Keratinocyte (primary cell): ENCODE measurements around the gene AKAP8L. TPM values are rescaled to one million over a fixed set of nuclear protein-coding genes. Genes with fewer than 3 reads are reported as not detected.

Source experiments
- DNase-seq: peaks from one replicate; pipeline ENCODE4 v3.0.0-alpha.2; 2011; ENCODE audit warnings: low read depth, missing footprints, low spot score
- FAIRE-seq: peaks from 2 replicates; lab custom pipeline; 2011; peaks lifted over from hg19 to GRCh38; lab: Jason Lieb, UNC
- H2AFZ ChIP-seq: 2 replicates; pipeline ENCODE4 v1.6.0; 2012; ENCODE audit warnings: low read length, control low read depth, inconsistent platforms; ENCODE audit not compliant: control insufficient read depth
- H3K27ac ChIP-seq: 2 replicates; pipeline ENCODE4 v1.5.1; 2011; ENCODE audit warnings: low read length; ENCODE audit not compliant: control insufficient read depth, insufficient read depth
- H3K27me3 ChIP-seq: 3 replicates; pipeline ENCODE4 v1.6.0; 2011; ENCODE audit warnings: low read length; ENCODE audit not compliant: control insufficient read depth, insufficient read depth; ENCODE audit errors: extremely low read depth
- H3K36me3 ChIP-seq, 2 experiments: 2 replicates in 1 of 2; 3 replicates in 1 of 2; pipeline ENCODE4 v1.5.1; 2011; ENCODE audit warnings: low read length in 2 of 2, mild to moderate bottlenecking in 1 of 2; ENCODE audit not compliant: control insufficient read depth in 2 of 2, insufficient read depth in 2 of 2; ENCODE audit errors: extremely low read depth in 1 of 2
- H3K4me1 ChIP-seq: 3 replicates; pipeline ENCODE4 v1.5.1; 2011; ENCODE audit warnings: low read length; ENCODE audit not compliant: control insufficient read depth, insufficient read depth; ENCODE audit errors: extremely low read depth
- H3K4me2 ChIP-seq: 3 replicates; pipeline ENCODE4 v1.6.0; 2011; ENCODE audit warnings: low read depth, low read length; ENCODE audit not compliant: control insufficient read depth, insufficient read depth; ENCODE audit errors: extremely low read depth
- H3K4me3 ChIP-seq, 3 experiments: fragments of 200-600 bp in 1 of 3; sonication (generic) in 1 of 3; 2 replicates in 2 of 3; 3 replicates in 1 of 3; pipeline ENCODE4 v1.5.1; 2011 to 2016; ENCODE audit warnings: low read length in 3 of 3, mild to moderate bottlenecking in 3 of 3, control low read depth in 2 of 3, inconsistent platforms in 1 of 3, low read depth in 1 of 3, mixed read lengths in 1 of 3, mixed run types in 1 of 3, moderate library complexity in 1 of 3; ENCODE audit not compliant: control insufficient read depth in 2 of 3, insufficient read depth in 2 of 3; ENCODE audit errors: extremely low read depth in 1 of 3
- H3K79me2 ChIP-seq: 2 replicates; pipeline ENCODE4 v1.6.0; 2012; ENCODE audit warnings: low read length; ENCODE audit not compliant: control insufficient read depth, insufficient read depth
- H3K9ac ChIP-seq: 3 replicates; pipeline ENCODE4 v1.6.0; 2011; ENCODE audit warnings: low read length; ENCODE audit not compliant: control insufficient read depth, insufficient read depth; ENCODE audit errors: extremely low read depth
- H3K9me1 ChIP-seq: 3 replicates; pipeline ENCODE4 v1.6.0; 2011; ENCODE audit warnings: low read length; ENCODE audit not compliant: control insufficient read depth, insufficient read depth; ENCODE audit errors: extremely low read depth
- H3K9me3 ChIP-seq: 2 replicates; pipeline ENCODE4 v1.5.1; 2012; ENCODE audit warnings: low read depth, low read length; ENCODE audit not compliant: control insufficient read depth
- H4K20me1 ChIP-seq: 3 replicates; pipeline ENCODE4 v1.6.0; 2011; ENCODE audit warnings: low read length; ENCODE audit not compliant: control insufficient read depth, insufficient read depth; ENCODE audit errors: extremely low read depth
- CTCF ChIP-seq, 3 experiments: IDR thresholded peaks in 1 of 3; conservative IDR thresholded peaks in 1 of 3; optimal IDR thresholded peaks in 1 of 3; 2 replicates in 2 of 3; 3 replicates in 1 of 3; pipeline versions ENCODE3 to v1.5.1; 2011; ENCODE audit warnings: low read length in 3 of 3, mild to moderate bottlenecking in 3 of 3, moderate library complexity in 2 of 3, control low read depth in 1 of 3, inconsistent platforms in 1 of 3; ENCODE audit not compliant: insufficient read depth in 2 of 3; ENCODE audit errors: extremely low read depth in 1 of 3
- EZH2 ChIP-seq: IDR thresholded peaks from one replicate; pipeline ENCODE4 v1.6.1; 2012; ENCODE audit warnings: inconsistent platforms, mild to moderate bottlenecking, low read length, moderate library complexity
- dilution Hi-C: fragments of 300-500 bp; cut with MboI; formaldehyde crosslinking; loops from one replicate; pipeline ENCODE4 v1.7.0; 2020; ENCODE audit warnings: low sequenced_read_pairs; ENCODE audit not compliant: extremely low pct_ligation_motif_present
- polyA plus RNA-seq, 5 experiments: library from polyadenylated mRNA; depleted of rRNA in 3 of 5; stranded (reverse) in 3 of 5; stranded (forward) in 1 of 5; unstranded in 1 of 5; fragments of >200 nt; gene quantifications; 1 replicate in 1 of 5; 2 replicates in 3 of 5; 3 replicates in 1 of 5; pipeline versions ENCODE4 v1.2.1 to v1.2.3, GENCODE V29; 2011 to 2012; ENCODE audit warnings: missing spikeins in 2 of 5, low read depth in 1 of 5, low replicate concordance in 1 of 5

Gene AKAP8L
- polyA plus RNA-seq, 1 donor (not counting 4 experiments of a cell fraction or from before 2014, with no cell fraction given), result 48.2 TPM

- peaks cover 41 to 56% of the 10 kb centered on the region in 2 experiments for H3K36me3 ChIP-seq
Measured at GRCh38 chr19:15372891-15373301, 45.9 kb downstream of the AKAP8L start.

GRCh38 chr19:15372470-15372869 lies 46.3 kb downstream of the AKAP8L start:
- peaks cover 45 to 60% of the 10 kb centered on the region in 2 experiments for H3K36me3 ChIP-seq
- no peak overlapping the region for H3K4me3 ChIP-seq
- DNase-seq (no peak), FAIRE-seq (no peak)
- no peak for TF ChIP-seq EZH2
- no peak for TF ChIP-seq CTCF (optimal IDR thresholded peaks at IDR 0.05 in 1 of 3, IDR thresholded peaks at IDR 0.05 in 1 of 3, conservative IDR thresholded peaks at IDR 0.05 in 1 of 3; ENCODE audit: extremely low read depth in 1 of 3, insufficient read depth in 2 of 3, low read length in 3 of 3)
- no peak overlapping the region for H3K9ac ChIP-seq
- H3K27me3 ChIP-seq, result no peaks in the 10 kb centered on the region
- H4K20me1 ChIP-seq, result peaks cover 4% of the 10 kb centered on the region
- peaks cover 50% of the 10 kb centered on the region for H3K79me2 ChIP-seq
- dilution Hi-C loops, result no loop called here
- H3K9me1 ChIP-seq, result no peaks in the 10 kb centered on the region
- no peak overlapping the region for H3K27ac ChIP-seq
- H3K9me3 ChIP-seq, result no peaks in the 10 kb centered on the region
- no peak overlapping the region for H2AFZ ChIP-seq
- peaks cover 9% of the 10 kb centered on the region for H3K4me1 ChIP-seq
- H3K4me2 ChIP-seq, result no peak overlapping the region

More at GRCh38 chr19:15372891-15373301, 45.9 kb downstream of the AKAP8L start:
- peaks cover 12% of the 10 kb centered on the region for H3K4me1 ChIP-seq
- no peak overlapping the region for H3K4me3 ChIP-seq
- no peak overlapping the region for H3K9ac ChIP-seq
- H3K27ac ChIP-seq, result no peak overlapping the region
- no peaks in the 10 kb centered on the region for H3K9me1 ChIP-seq
- DNase-seq (no peak), FAIRE-seq (no peak)
- TF ChIP-seq CTCF (optimal IDR thresholded peaks at IDR 0.05 in 1 of 3, IDR thresholded peaks at IDR 0.05 in 1 of 3, conservative IDR thresholded peaks at IDR 0.05 in 1 of 3; ENCODE audit: extremely low read depth in 1 of 3, insufficient read depth in 2 of 3, low read length in 3 of 3) (no peak), EZH2 (no peak)
- dilution Hi-C loops, result no loop called here
- peaks cover 4% of the 10 kb centered on the region for H4K20me1 ChIP-seq
- H3K79me2 ChIP-seq, result peaks cover 54% of the 10 kb centered on the region
- H3K27me3 ChIP-seq, result no peaks in the 10 kb centered on the region
- no peak overlapping the region for H3K4me2 ChIP-seq
- H2AFZ ChIP-seq, result no peak overlapping the region
- no peaks in the 10 kb centered on the region for H3K9me3 ChIP-seq
